HepG2 (cell line): ENCODE measurements around the gene CCDC97. TPM values are rescaled to one million over a fixed set of nuclear protein-coding genes. Genes with fewer than 3 reads are reported as not detected.

ENCODE experiments used
- BRD4 ChIP-seq: sonication (generic); formaldehyde crosslinking; IDR thresholded peaks from 2 replicates; pipeline ENCODE4 v1.4.0; 2020; ENCODE audit warnings: missing genetic modification reagents
- EHMT2 ChIP-seq: fragments of 200-600 bp; sonication (generic); IDR thresholded peaks from 2 replicates; pipeline ENCODE4 v1.7.0; 2017; ENCODE audit warnings: antibody characterized with exemption, low read depth, low read length, borderline replicate concordance
- EZH2 ChIP-seq: conservative IDR thresholded peaks from 2 replicates; pipeline ENCODE4 v1.6.1; 2012; ENCODE audit warnings: mild to moderate bottlenecking, low read depth, low read length, moderate library complexity
- FOXK2 ChIP-seq: fragments of 450-650 bp; IDR thresholded peaks from 2 replicates; pipeline ENCODE4 v1.6.1; 2016
- IRX3 ChIP-seq: sonication (generic); formaldehyde crosslinking; IDR thresholded peaks from 2 replicates; pipeline ENCODE4 v1.8.1; 2023; ENCODE audit warnings: mild to moderate bottlenecking, low read depth, missing genetic modification reagents, borderline replicate concordance
- KAT8 ChIP-seq: IDR thresholded peaks from 2 replicates; pipeline ENCODE4 v1.6.1; 2016; ENCODE audit warnings: missing genetic modification reagents, missing compliant biosample characterization
- KLF16 ChIP-seq, 2 experiments: sonication (generic) in 1 of 2; formaldehyde crosslinking in 1 of 2; IDR thresholded peaks; 2 replicates each; pipeline versions ENCODE4 v1.6.1 to v1.8.0; 2016 to 2023; ENCODE audit warnings: missing genetic modification reagents in 2 of 2, missing compliant biosample characterization in 1 of 2
- SIN3B ChIP-seq: fragments of 150-350 bp; IDR thresholded peaks from 2 replicates; pipeline ENCODE4 v1.6.1; 2014; ENCODE audit warnings: low read length
- TCF7 ChIP-seq: sonication (generic); IDR thresholded peaks from 2 replicates; pipeline ENCODE4 v1.6.1; 2016; ENCODE audit warnings: antibody characterized with exemption, low read depth
- THYN1 ChIP-seq: sonication (generic); formaldehyde crosslinking; IDR thresholded peaks from 2 replicates; pipeline ENCODE4 v1.8.1; 2023; ENCODE audit warnings: low read depth, mild to moderate bottlenecking, moderate library complexity, missing genetic modification reagents, borderline replicate concordance
- ZBTB1 ChIP-seq: sonication (generic); formaldehyde crosslinking; IDR thresholded peaks from 2 replicates; pipeline ENCODE4 v1.4.0; 2020; ENCODE audit warnings: missing genetic modification reagents, borderline replicate concordance
- ZMYM3 ChIP-seq: sonication (generic); formaldehyde crosslinking; IDR thresholded peaks from 2 replicates; pipeline ENCODE4 v1.5.1; 2020; ENCODE audit warnings: mild to moderate bottlenecking, missing genetic modification reagents
- ZNF253 ChIP-seq: sonication (generic); formaldehyde crosslinking; IDR thresholded peaks from 2 replicates; pipeline ENCODE4 v1.8.0; 2022; ENCODE audit warnings: mild to moderate bottlenecking, missing genetic modification reagents, borderline replicate concordance
- ZNF263 ChIP-seq: sonication (generic); formaldehyde crosslinking; IDR thresholded peaks from 2 replicates; pipeline ENCODE4 v1.4.0; 2020; ENCODE audit warnings: missing genetic modification reagents
- ZNF326 ChIP-seq: sonication (generic); formaldehyde crosslinking; IDR thresholded peaks from 2 replicates; pipeline ENCODE4 v1.4.0; 2020; ENCODE audit warnings: missing genetic modification reagents, borderline replicate concordance
- ZNF788 ChIP-seq: sonication (generic); formaldehyde crosslinking; IDR thresholded peaks from 2 replicates; pipeline ENCODE4 v1.5.0; 2020; ENCODE audit warnings: mild to moderate bottlenecking, missing genetic modification reagents, borderline replicate concordance
- ZNF891 ChIP-seq: sonication (generic); formaldehyde crosslinking; IDR thresholded peaks from 2 replicates; pipeline ENCODE4 v1.5.0; 2020; ENCODE audit warnings: mild to moderate bottlenecking, missing genetic modification reagents
- polyA plus RNA-seq, 8 experiments: library from polyadenylated mRNA; depleted of rRNA in 3 of 8; stranded (reverse) in 7 of 8; unstranded in 1 of 8; fragments of >200 nt; fragmentation: Illumina TruSeq in 4 of 8; extraction: Trizol in 4 of 8; gene quantifications; 2 replicates each; pipeline versions ENCODE4 v1.2.1 to v1.2.3, GENCODE V29; 2011 to 2016; ENCODE audit warnings: low read depth in 4 of 8, missing spikeins in 1 of 8, mixed read lengths in 1 of 8; ENCODE audit not compliant: insufficient read depth in 1 of 8
- total RNA-seq, 5 experiments: library from RNA; depleted of rRNA; stranded (reverse); fragments of >200 nt; fragmentation: Illumina TruSeq; extraction: Trizol; gene quantifications; 2 replicates each; pipeline ENCODE4 v1.2.3, GENCODE V29; 2016; ENCODE audit warnings: low read depth in 1 of 5
- TF ChIP-seq, protein P1 (sequence below): sonication (generic); formaldehyde crosslinking; IDR thresholded peaks from 2 replicates; pipeline ENCODE4 v1.5.0; 2020; ENCODE audit warnings: missing genetic modification reagents
- TF ChIP-seq, protein P2 (sequence below): sonication (generic); formaldehyde crosslinking; IDR thresholded peaks from 2 replicates; pipeline ENCODE4 v1.8.1; 2022; ENCODE audit warnings: mild to moderate bottlenecking, missing genetic modification reagents
- TF ChIP-seq, protein P3 (sequence below): sonication (generic); formaldehyde crosslinking; IDR thresholded peaks from 2 replicates; pipeline ENCODE4 v1.5.0; 2020; ENCODE audit warnings: mild to moderate bottlenecking, missing genetic modification reagents
- TF ChIP-seq, protein P4 (sequence below): sonication (generic); formaldehyde crosslinking; IDR thresholded peaks from 2 replicates; pipeline ENCODE4 v1.5.1; 2020; ENCODE audit warnings: missing genetic modification reagents, mild to moderate bottlenecking, borderline replicate concordance

Gene CCDC97
- total and polyA plus RNA-seq, 2 of the 13 experiments (the other 11 are each of a cell fraction or from before 2014, with no cell fraction given), result 6.2 to 7.3 TPM

DNA sequence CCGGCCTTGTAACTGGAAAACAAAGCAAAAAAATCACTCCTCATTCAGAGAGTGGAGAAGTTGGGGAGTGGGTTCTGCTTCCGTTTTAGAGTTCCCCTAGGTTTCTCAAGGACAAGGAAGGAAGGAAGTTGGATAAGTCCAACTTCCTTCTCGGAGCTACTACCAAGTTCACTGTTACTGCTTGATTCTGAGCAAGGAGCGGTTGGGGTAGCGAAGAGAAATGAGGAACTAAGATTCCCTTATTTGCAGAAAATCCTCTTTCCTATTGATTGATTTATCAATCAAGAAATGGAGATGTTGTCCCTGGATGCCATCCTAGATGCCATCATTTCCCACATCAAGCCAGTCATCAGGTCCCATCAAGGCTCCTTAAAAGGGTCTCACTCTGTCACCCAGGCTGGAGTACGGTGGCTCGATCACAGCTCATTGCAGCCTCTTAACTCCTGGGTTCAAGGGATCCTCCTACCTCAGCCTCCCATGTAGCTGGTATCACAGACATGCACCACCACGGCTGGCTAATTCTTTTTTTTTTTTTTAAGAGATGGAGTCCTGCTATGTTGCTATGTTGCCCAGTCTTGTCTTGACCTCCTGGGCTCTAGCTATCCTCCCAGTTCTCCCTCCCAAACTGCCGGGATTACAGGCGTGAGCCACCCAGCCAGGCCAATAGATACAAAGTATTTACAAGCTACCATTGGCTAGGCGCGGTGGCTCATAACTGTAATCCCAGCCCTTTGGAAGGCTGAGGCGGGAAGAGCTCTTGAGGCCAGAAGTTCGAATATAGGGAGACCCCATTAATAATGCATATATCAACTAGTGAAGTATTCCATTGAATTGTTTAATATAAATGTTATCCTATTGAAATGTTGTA, 54.8 kb downstream of the CCDC97 start (continued):
- TF ChIP-seq, protein P1, sequence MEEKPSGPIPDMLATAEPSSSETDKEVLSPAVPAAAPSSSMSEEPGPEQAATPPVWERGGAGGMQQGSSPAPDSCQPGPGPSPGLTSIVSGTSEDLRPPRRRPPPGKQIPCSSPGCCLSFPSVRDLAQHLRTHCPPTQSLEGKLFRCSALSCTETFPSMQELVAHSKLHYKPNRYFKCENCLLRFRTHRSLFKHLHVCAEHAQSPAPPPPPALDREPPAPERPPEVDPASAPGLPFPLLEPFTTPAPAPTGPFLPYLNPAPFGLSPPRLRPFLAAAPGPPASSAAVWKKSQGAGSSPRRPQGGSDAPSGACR (CRISPR knock-in tag), result no peak
- TF ChIP-seq ZNF891 (CRISPR knock-in tag) (no peak), KLF16 (CRISPR knock-in tag; IDR thresholded peaks at IDR 0.05) (no peak), ZNF326 (CRISPR knock-in tag) (no peak), KAT8 (peak; percentile 2; the same call in 1 of the 2 replicates), ZMYM3 (CRISPR knock-in tag) (peak; percentile 23; the same call in 1 of the 2 replicates), TCF7 (no peak), THYN1 (CRISPR knock-in tag) (no peak), ZBTB1 (no peak), BRD4 (CRISPR knock-in tag) (peak; percentile 49; the same call in 1 of the 2 replicates), SIN3B (no peak), ZNF788 (CRISPR knock-in tag) (no peak), ZNF253 (CRISPR knock-in tag) (no peak), IRX3 (CRISPR knock-in tag) (no peak), ZNF263 (CRISPR knock-in tag) (no peak), EZH2 (no peak), EHMT2 (peak; percentile 70; the same call in 1 of the 2 replicates), FOXK2 (no peak)
- TF ChIP-seq, protein P2, sequence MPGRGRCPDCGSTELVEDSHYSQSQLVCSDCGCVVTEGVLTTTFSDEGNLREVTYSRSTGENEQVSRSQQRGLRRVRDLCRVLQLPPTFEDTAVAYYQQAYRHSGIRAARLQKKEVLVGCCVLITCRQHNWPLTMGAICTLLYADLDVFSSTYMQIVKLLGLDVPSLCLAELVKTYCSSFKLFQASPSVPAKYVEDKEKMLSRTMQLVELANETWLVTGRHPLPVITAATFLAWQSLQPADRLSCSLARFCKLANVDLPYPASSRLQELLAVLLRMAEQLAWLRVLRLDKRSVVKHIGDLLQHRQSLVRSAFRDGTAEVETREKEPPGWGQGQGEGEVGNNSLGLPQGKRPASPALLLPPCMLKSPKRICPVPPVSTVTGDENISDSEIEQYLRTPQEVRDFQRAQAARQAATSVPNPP (CRISPR knock-in tag), result no peak
- TF ChIP-seq, protein P3, sequence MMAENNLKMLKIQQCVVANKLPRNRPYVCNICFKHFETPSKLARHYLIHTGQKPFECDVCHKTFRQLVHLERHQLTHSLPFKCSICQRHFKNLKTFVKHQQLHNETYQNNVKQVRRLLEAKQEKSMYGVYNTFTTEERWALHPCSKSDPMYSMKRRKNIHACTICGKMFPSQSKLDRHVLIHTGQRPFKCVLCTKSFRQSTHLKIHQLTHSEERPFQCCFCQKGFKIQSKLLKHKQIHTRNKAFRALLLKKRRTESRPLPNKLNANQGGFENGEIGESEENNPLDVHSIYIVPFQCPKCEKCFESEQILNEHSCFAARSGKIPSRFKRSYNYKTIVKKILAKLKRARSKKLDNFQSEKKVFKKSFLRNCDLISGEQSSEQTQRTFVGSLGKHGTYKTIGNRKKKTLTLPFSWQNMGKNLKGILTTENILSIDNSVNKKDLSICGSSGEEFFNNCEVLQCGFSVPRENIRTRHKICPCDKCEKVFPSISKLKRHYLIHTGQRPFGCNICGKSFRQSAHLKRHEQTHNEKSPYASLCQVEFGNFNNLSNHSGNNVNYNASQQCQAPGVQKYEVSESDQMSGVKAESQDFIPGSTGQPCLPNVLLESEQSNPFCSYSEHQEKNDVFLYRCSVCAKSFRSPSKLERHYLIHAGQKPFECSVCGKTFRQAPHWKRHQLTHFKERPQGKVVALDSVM (CRISPR knock-in tag), result peak; percentile 48; the same call in 1 of the 2 replicates
- TF ChIP-seq, protein P4, sequence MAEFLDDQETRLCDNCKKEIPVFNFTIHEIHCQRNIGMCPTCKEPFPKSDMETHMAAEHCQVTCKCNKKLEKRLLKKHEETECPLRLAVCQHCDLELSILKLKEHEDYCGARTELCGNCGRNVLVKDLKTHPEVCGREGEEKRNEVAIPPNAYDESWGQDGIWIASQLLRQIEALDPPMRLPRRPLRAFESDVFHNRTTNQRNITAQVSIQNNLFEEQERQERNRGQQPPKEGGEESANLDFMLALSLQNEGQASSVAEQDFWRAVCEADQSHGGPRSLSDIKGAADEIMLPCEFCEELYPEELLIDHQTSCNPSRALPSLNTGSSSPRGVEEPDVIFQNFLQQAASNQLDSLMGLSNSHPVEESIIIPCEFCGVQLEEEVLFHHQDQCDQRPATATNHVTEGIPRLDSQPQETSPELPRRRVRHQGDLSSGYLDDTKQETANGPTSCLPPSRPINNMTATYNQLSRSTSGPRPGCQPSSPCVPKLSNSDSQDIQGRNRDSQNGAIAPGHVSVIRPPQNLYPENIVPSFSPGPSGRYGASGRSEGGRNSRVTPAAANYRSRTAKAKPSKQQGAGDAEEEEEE (CRISPR knock-in tag), result 0 out of 2 replicates have a peak, but pooled peaks have one; percentile 8
